ENCODE data around the gene NAALADL2. TPM values are rescaled to one million over a fixed set of nuclear protein-coding genes. Genes with fewer than 3 reads are reported as not detected.

The NAALADL2 gene
- total RNA-seq, 2 experiments from 2014 or later: 0.30 to 1.2 TPM

GRCh38 chr3:175311946-175312345 lies 452.8 kb downstream of the NAALADL2 start:
- CTCF ChIA-PET: interaction anchor here (0.7 kb wide), 1 partner anchor 512 kb away, joined by 3 read pairs; no protein-coding TSS in a partner anchor
- no peak overlapping the region for H3K4me3 Mint-ChIP-seq
- ATAC-seq (ENCODE audit: poor library complexity): no peak
- Histone ChIP-seq H3K36me3 (ENCODE audit: insufficient read depth, low read length) (no peaks in the 10 kb centered on the region), H3K4me1 (ENCODE audit: insufficient read depth, low read length) (no peaks in the 10 kb centered on the region), H3K27ac (ENCODE audit: low read depth in 1 of 2, low read length in 2 of 2) (no peak overlapping the region), H3K27me3 (ENCODE audit: control insufficient read depth in 1 of 2, insufficient read depth in 2 of 2, low read length in 2 of 2) (no peaks in the 10 kb centered on the region), H3K4me3 (ENCODE audit: low read length) (no peak overlapping the region), H3K9me3 (ENCODE audit: control insufficient read depth in 1 of 2, insufficient read depth in 1 of 2, low read length in 2 of 2) (peaks cover 0 to 3% of the 10 kb centered on the region in 2 experiments)
- H3K27me3 Mint-ChIP-seq: no peaks in the 10 kb centered on the region
- no peak for DNase-seq
- no peak for TF ChIP-seq CTCF (IDR thresholded peaks at IDR 0.05)
- intact Hi-C loops (cut with DNase I, micrococcal nuclease): no loop called here
- POLR2A ChIA-PET: no interaction called here
- no peak overlapping the region for H3K27ac Mint-ChIP-seq
- H3K36me3 Mint-ChIP-seq (ENCODE audit: low read depth): no peaks in the 10 kb centered on the region
- H3K4me1 Mint-ChIP-seq (ENCODE audit: low read depth): peaks cover 11% of the 10 kb centered on the region
- peaks cover 3% of the 10 kb centered on the region for H3K9me3 Mint-ChIP-seq

- no peak overlapping the region for H3K27ac ChIP-seq (ENCODE audit: low read depth in 1 of 2, low read length in 2 of 2)
- H3K4me1 ChIP-seq (ENCODE audit: insufficient read depth, low read length): no peaks in the 10 kb centered on the region
- H3K9me3 ChIP-seq (ENCODE audit: control insufficient read depth in 1 of 2, insufficient read depth in 1 of 2, low read length in 2 of 2): peaks cover 0 to 3% of the 10 kb centered on the region in 2 experiments
- Mint-ChIP-seq H3K9me3 (peaks cover 3% of the 10 kb centered on the region), H3K4me3 (no peak overlapping the region), H3K27me3 (no peaks in the 10 kb centered on the region), H3K4me1 (ENCODE audit: low read depth) (peaks cover 10% of the 10 kb centered on the region), H3K36me3 (ENCODE audit: low read depth) (no peaks in the 10 kb centered on the region), H3K27ac (no peak overlapping the region)
- no peak overlapping the region for H3K4me3 ChIP-seq (ENCODE audit: low read length)
- ChIA-PET POLR2A (no interaction called here), CTCF (no interaction called here)
- DNase-seq (no peak), ATAC-seq (ENCODE audit: poor library complexity) (no peak)
- no peaks in the 10 kb centered on the region for H3K27me3 ChIP-seq (ENCODE audit: control insufficient read depth in 1 of 2, insufficient read depth in 2 of 2, low read length in 2 of 2)
- intact Hi-C loops (cut with DNase I, micrococcal nuclease): no loop called here
- no peaks in the 10 kb centered on the region for H3K36me3 ChIP-seq (ENCODE audit: insufficient read depth, low read length)
- no peak for TF ChIP-seq CTCF (IDR thresholded peaks at IDR 0.05)
These were observed 453.7 kb downstream of the NAALADL2 start for GRCh38 chr3:175312791-175313190.

GRCh38 chr3:175316799-175317198 lies 457.7 kb downstream of the NAALADL2 start:
- Mint-ChIP-seq H3K27me3 (no peaks in the 10 kb centered on the region), H3K9me3 (peaks cover 3% of the 10 kb centered on the region), H3K27ac (no peak overlapping the region), H3K4me1 (ENCODE audit: low read depth) (no peaks in the 10 kb centered on the region), H3K36me3 (ENCODE audit: low read depth) (no peaks in the 10 kb centered on the region), H3K4me3 (no peak overlapping the region)
- DNase-seq: no peak
- Histone ChIP-seq H3K36me3 (ENCODE audit: insufficient read depth, low read length) (no peaks in the 10 kb centered on the region), H3K27me3 (ENCODE audit: control insufficient read depth in 1 of 2, insufficient read depth in 2 of 2, low read length in 2 of 2) (no peaks in the 10 kb centered on the region), H3K4me1 (ENCODE audit: insufficient read depth, low read length) (no peaks in the 10 kb centered on the region), H3K27ac (ENCODE audit: low read depth in 1 of 2, low read length in 2 of 2) (no peak overlapping the region), H3K4me3 (ENCODE audit: low read length) (no peak overlapping the region), H3K9me3 (ENCODE audit: control insufficient read depth in 1 of 2, insufficient read depth in 1 of 2, low read length in 2 of 2) (peaks cover 0 to 8% of the 10 kb centered on the region in 2 experiments)
- ATAC-seq (ENCODE audit: poor library complexity): no peak
- ChIA-PET POLR2A (no interaction called here), CTCF (no interaction called here)
- no peak for TF ChIP-seq CTCF (IDR thresholded peaks at IDR 0.05)
- intact Hi-C loops (cut with DNase I, micrococcal nuclease): no loop called here

Data from CD4-positive, alpha-beta T cell (primary cell).